HepG2 (cell line): ENCODE measurements around the gene KMT2D. TPM values are rescaled to one million over a fixed set of nuclear protein-coding genes. Genes with fewer than 3 reads are reported as not detected.

ENCODE experiments used
- AKAP8 ChIP-seq: sonication (generic); formaldehyde crosslinking; IDR thresholded peaks from 2 replicates; pipeline ENCODE4 v1.5.1; 2020; ENCODE audit warnings: mild to moderate bottlenecking, missing genetic modification reagents
- GABPA ChIP-seq, 2 experiments: IDR thresholded peaks; 2 replicates each; pipeline ENCODE4 v1.6.1; 2011 to 2016; ENCODE audit warnings: low read depth in 2 of 2, low read length in 1 of 2, missing biosample characterization in 1 of 2, missing genetic modification characterization in 1 of 2
- HIC2 ChIP-seq: sonication (generic); formaldehyde crosslinking; IDR thresholded peaks from 2 replicates; pipeline ENCODE4 v1.9.0; 2022; ENCODE audit warnings: low read depth, missing genetic modification reagents
- HMG20A ChIP-seq: IDR thresholded peaks from 2 replicates; pipeline ENCODE4 v1.6.1; 2016; ENCODE audit warnings: borderline replicate concordance
- KDM1A ChIP-seq: IDR thresholded peaks from 2 replicates; pipeline ENCODE4 v1.6.1; 2016; ENCODE audit warnings: missing compliant biosample characterization
- KLF12 ChIP-seq: sonication (generic); formaldehyde crosslinking; IDR thresholded peaks from 2 replicates; pipeline ENCODE4 v1.4.0; 2020; ENCODE audit warnings: missing genetic modification reagents, borderline replicate concordance
- MTF2 ChIP-seq: sonication (generic); formaldehyde crosslinking; IDR thresholded peaks from 2 replicates; pipeline ENCODE4 v1.5.0; 2020; ENCODE audit warnings: missing genetic modification reagents, borderline replicate concordance
- NFKB2 ChIP-seq: sonication (generic); formaldehyde crosslinking; IDR thresholded peaks from 2 replicates; pipeline ENCODE4 v1.4.0; 2020; ENCODE audit warnings: missing genetic modification reagents, borderline replicate concordance
- NR3C1 ChIP-seq: sonication (generic); formaldehyde crosslinking; IDR thresholded peaks from 2 replicates; pipeline ENCODE4 v1.4.0; 2020; ENCODE audit warnings: missing genetic modification reagents
- PHB2 ChIP-seq: fragments of 450-650 bp; IDR thresholded peaks from 2 replicates; pipeline ENCODE4 v1.6.1; 2018; ENCODE audit not compliant: partially characterized antibody
- RNF219 ChIP-seq: sonication (generic); formaldehyde crosslinking; IDR thresholded peaks from 2 replicates; pipeline ENCODE4 v1.5.0; 2020; ENCODE audit warnings: mild to moderate bottlenecking, missing genetic modification reagents
- SOX13 ChIP-seq, 3 experiments: fragments of 450-650 bp in 1 of 3; sonication (generic) in 1 of 3; formaldehyde crosslinking in 1 of 3; IDR thresholded peaks in 2 of 3; conservative IDR thresholded peaks in 1 of 3; 2 replicates each; pipeline versions ENCODE4 v1.5.0 to v1.6.1; 2016 to 2020; ENCODE audit warnings: antibody characterized with exemption in 1 of 3, mild to moderate bottlenecking in 1 of 3, missing compliant biosample characterization in 1 of 3, missing genetic modification reagents in 1 of 3, moderate library complexity in 1 of 3
- ZC3H13 ChIP-seq: sonication (generic); formaldehyde crosslinking; IDR thresholded peaks from 2 replicates; pipeline ENCODE4 v1.8.1; 2023; ENCODE audit warnings: mild to moderate bottlenecking, missing genetic modification reagents, moderate library complexity
- ZFP82 ChIP-seq: sonication (generic); formaldehyde crosslinking; IDR thresholded peaks from 2 replicates; pipeline ENCODE4 v1.5.1; 2020; ENCODE audit warnings: mild to moderate bottlenecking, missing genetic modification reagents, borderline replicate concordance
- ZNF232 ChIP-seq: sonication (generic); formaldehyde crosslinking; IDR thresholded peaks from 2 replicates; pipeline ENCODE4 v1.4.0; 2020; ENCODE audit warnings: missing genetic modification reagents, borderline replicate concordance
- ZNF280D ChIP-seq: sonication (generic); formaldehyde crosslinking; IDR thresholded peaks from 2 replicates; pipeline ENCODE4 v1.5.1; 2020; ENCODE audit warnings: mild to moderate bottlenecking, missing genetic modification reagents
- ZNF572 ChIP-seq: sonication (generic); formaldehyde crosslinking; IDR thresholded peaks from 2 replicates; pipeline ENCODE4 v1.5.1; 2020; ENCODE audit warnings: mild to moderate bottlenecking, missing genetic modification reagents
- ZNF605 ChIP-seq: sonication (generic); formaldehyde crosslinking; IDR thresholded peaks from 2 replicates; pipeline ENCODE4 v1.8.0; 2022; ENCODE audit warnings: mild to moderate bottlenecking, missing genetic modification reagents
- polyA plus RNA-seq, 8 experiments: library from polyadenylated mRNA; depleted of rRNA in 3 of 8; stranded (reverse) in 7 of 8; unstranded in 1 of 8; fragments of >200 nt; fragmentation: Illumina TruSeq in 4 of 8; extraction: Trizol in 4 of 8; gene quantifications; 2 replicates each; pipeline versions ENCODE4 v1.2.1 to v1.2.3, GENCODE V29; 2011 to 2016; ENCODE audit warnings: low read depth in 4 of 8, missing spikeins in 1 of 8, mixed read lengths in 1 of 8; ENCODE audit not compliant: insufficient read depth in 1 of 8
- total RNA-seq, 5 experiments: library from RNA; depleted of rRNA; stranded (reverse); fragments of >200 nt; fragmentation: Illumina TruSeq; extraction: Trizol; gene quantifications; 2 replicates each; pipeline ENCODE4 v1.2.3, GENCODE V29; 2016; ENCODE audit warnings: low read depth in 1 of 5

The KMT2D gene
- total and polyA plus RNA-seq, 2 of the 13 experiments (the other 11 are each of a cell fraction or from before 2014, with no cell fraction given) = 8.1 to 10.4 TPM

GRCh38 chr12:49069507-49070346 is 9.1 kb upstream of the KMT2D start, which contains the start of gene RHEBL1 (continued):
- TF ChIP-seq ZNF605 (CRISPR knock-in tag) = peak; percentile 91
- no peak for TF ChIP-seq ZC3H13
- TF ChIP-seq ZFP82 (CRISPR knock-in tag) = no peak
- TF ChIP-seq HIC2 (CRISPR knock-in tag) = no peak
- TF ChIP-seq ZNF572 (CRISPR knock-in tag) = 0 out of 2 replicates have a peak, but pooled peaks have one; percentile 44
- 0 out of 2 replicates have a peak, but pooled peaks have one; percentile 43 for TF ChIP-seq KLF12 (CRISPR knock-in tag)
- no peak for TF ChIP-seq MTF2 (CRISPR knock-in tag)
- TF ChIP-seq KDM1A (CRISPR knock-in tag) = no peak
- no peak for TF ChIP-seq HMG20A (CRISPR knock-in tag)
- no peak for TF ChIP-seq ZNF280D (CRISPR knock-in tag)
- no peak for TF ChIP-seq AKAP8 (CRISPR knock-in tag)
- no peak for TF ChIP-seq PHB2
- TF ChIP-seq NR3C1 (CRISPR knock-in tag) = no peak
- TF ChIP-seq ZNF232 = peak; percentile 62; the same call in 1 of the 2 replicates
- TF ChIP-seq SOX13 (IDR thresholded peaks at IDR 0.05) = no peak
- no peak; a peak in 1 of 4 replicates for TF ChIP-seq SOX13 (CRISPR knock-in tag; conservative IDR thresholded peaks at IDR 0.05 in 1 of 2, IDR thresholded peaks at IDR 0.05 in 1 of 2)
- no peak for TF ChIP-seq GABPA (IDR thresholded peaks at IDR 0.05; ENCODE audit: low read depth, low read length)
- no peak for TF ChIP-seq GABPA (CRISPR knock-in tag; IDR thresholded peaks at IDR 0.05; ENCODE audit: low read depth)
- TF ChIP-seq RNF219 (CRISPR knock-in tag) = no peak
- peak; percentile 57; the same call in 1 of the 2 replicates for TF ChIP-seq NFKB2 (CRISPR knock-in tag)
